Ecto neural progenitor cell (in vitro differentiated cells): ENCODE data around the gene GHRHR.

Experiments
- DNase-seq: peaks from one replicate; pipeline ENCODE4 v3.0.0-alpha.2; 2018; ENCODE audit warnings: low spot score

Gene GHRHR

DNA sequence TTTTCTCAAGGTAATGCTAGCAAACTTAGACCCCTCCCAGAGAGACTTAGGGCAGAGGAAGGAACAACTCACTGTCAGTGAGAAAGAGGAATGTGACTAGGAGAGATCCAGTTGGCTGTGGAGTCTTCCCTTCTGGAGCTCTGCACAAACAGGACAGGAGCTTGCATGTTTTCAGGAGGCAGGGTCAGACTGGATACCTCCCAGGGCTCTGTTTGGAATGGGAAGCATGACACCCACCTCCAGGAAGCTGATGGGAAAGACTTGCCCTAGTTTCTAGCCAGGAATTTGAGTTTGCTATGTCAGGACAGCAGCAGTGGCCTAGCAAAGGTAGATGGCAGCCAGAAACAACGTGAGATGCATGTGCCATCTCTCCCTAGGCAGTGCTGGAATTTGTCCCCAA is 40.6 kb downstream of the GHRHR start:
- no peak for DNase-seq

DNA sequence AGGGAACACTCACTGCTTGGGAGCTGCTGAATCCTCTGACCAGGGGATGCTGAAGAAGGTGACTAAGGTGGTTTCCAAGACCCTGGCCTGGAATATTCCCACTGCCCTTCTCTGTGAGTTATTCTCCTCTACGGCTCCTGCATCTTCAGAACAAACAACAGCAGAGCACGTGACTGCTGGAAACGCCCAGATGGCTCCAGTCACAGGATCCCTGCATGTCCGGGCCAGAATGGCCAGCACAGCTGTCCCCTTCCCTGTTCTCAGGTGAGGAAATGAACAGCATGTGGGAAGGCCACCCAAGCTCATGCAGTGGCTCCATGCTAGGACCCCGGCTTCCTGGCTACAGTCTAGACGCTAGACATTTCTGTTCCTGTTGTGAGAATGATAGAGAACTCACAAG is 43.1 kb downstream of the GHRHR start:
- no peak for DNase-seq

DNA sequence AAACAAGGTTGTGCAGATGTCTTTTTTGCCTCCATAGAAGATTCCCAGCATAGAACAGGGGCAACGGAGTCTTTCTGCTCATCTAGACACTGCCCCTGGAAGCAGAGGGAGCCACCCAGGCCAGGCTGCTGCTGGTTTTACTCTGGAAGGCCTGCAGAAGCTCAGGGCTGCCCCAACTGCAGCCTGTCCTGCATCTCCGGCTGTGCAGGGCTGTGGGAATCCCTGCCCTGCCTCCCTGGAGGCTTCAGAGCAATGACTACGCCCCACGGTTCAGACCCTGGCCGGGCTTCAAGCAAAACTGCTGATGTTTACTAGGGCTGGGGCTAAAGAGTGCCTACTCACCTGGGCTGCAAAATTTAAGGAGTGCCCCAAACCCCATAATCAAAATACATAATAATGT is 43.9 kb downstream of the GHRHR start:
- no peak for DNase-seq

DNA sequence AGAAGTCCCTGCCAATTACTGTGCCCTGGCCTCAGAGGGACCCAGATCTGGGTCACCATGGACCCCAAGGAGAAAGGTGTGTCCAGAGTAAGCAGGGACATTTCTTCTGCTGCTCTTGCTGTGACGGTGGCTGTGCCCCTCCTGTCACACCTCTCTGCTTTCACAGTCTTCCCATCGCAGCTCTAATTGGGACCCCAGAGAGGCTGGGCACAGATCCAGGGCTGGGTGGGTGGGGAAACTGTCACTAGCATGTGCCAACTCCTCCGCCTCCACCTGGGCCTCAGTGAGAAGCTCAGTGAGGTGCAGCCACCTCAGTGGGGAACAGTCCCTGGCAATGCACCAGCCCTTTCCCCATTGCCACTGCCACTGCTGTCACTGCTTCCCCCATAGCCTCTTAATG is 51.1 kb downstream of the GHRHR start:
- no peak for DNase-seq

DNA sequence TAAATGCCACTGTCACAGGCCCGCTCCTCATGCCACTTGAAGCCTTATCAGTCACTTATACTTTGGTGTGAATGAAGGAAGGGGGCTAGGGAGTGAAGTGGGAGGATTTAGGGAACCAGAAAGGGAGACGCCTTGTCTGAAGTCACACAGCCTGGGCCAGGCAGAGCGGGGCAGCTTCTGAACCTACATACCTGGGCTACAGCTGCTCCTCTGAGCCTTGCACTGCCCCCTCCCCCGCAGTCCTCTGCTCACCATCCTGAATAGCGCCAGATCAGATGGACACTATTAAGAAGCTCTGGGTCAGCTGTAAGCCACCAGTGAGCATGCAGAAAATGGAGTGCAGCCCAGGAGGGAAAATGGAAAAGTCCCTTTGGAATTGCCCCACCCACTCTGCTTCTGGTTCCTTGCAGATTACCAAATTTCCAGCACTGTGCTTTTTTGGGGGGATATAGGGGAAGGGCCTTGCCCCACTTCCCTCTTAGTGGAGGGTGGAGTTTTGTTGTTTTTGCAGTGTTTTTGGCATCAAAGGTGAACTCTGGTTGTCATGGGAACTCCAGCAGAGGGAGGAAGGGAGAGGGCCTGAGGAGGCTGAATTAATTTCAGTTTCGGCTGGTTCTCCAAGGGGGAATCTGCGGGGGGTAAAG is 53.4 kb downstream of the GHRHR start:
- no peak for DNase-seq

DNA sequence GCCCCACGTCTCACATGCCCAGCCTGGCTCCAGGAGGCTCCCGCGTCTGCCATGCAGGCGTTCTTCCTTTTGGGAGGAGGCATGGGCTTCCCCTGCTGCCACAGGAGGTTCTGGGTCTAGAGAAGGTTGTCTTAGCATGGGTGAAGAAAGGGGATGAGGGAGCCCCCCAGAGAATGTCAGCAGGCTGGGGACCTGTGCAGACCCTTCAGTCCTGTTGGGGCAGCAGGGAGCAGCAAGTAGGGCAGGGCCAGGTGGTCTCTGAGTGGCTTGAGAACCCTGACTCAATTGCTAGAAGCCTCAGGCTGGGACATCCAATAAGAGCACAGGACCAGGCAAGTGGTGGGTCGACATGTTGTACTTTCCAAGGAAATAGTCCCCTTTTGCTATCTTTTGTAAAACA is 54.0 kb downstream of the GHRHR start:
- no peak for DNase-seq

DNA sequence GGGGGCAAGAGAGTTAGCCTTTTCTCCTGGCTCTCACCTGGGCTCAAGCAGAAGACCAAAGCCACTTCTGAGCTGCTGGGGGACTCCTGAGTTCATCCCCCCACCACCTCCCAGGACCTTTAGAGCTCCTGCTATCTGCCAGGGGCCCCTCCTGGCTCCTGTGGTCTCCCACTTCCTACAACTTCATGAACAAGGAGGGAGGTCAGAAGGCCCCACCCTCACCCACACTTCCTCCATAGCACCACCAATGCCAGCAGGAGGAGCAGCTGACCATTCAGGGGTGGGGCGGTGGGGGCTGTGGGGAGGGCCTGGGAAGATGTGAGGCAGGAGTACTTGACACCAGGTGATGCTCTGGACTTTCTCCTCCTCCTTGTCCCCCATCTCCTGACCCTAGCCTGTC is 55.8 kb downstream of the GHRHR start:
- DNase-seq, result no peak

DNA sequence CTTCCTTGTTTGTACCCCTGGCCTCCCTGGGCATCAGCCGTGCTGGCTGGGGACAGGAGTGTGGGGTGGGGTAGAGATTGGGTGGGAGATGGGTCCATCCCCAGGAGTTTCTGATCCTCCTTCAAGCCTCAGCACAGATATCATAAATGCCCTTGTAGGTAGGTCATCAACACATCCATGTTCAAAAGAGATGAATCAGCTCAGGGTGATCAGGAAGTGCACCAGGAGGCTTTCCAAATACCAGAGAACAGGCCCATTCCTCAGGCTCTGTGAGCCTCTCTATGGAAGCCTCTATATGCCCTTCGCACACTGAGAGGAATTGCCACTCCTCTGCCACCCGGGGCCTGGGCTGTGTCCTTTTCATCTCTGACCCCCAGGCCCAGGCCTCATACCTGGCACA is 56.4 kb downstream of the GHRHR start:
- DNase-seq, result no peak

DNA sequence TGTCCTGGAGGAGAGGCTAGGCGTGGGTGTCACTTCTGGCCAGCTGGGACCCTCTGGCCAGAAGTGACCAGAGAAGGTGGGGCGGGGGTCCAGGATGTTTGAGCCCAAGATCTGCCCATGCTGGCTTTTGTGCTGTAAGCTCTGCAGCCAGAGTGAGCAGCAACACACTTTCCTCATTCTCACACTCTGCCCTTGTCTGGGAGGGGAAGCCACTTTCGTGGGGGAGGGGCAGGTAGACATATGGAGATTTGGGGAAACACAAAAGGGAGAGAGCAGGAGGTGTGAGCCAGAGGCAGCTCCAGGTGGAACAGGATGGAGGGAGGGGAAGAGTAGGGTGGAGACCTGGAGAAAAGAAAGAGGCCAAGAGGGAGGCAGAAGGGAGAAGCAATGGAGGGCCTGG is 56.9 kb downstream of the GHRHR start:
- DNase-seq, result no peak

DNA sequence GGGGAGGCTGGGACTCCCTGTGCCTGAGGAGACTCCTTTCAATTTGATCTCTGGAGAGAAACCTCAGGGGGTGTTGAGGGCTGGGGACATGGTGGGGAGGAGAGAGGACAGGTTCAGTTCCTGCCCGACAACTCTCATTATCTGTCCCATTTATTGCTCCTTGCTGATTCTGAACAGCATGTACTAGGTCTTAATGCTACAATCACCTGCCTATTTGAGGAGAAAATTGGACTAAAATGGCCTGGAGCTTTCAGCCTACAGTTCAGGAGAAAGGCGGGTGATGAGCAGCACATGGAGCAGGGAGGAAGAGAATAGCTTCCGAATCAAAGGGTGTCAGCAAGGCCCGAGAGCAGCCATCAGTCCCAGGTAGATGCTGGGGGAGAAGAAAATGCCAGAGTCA is 58.4 kb downstream of the GHRHR start:
- no peak for DNase-seq

DNA sequence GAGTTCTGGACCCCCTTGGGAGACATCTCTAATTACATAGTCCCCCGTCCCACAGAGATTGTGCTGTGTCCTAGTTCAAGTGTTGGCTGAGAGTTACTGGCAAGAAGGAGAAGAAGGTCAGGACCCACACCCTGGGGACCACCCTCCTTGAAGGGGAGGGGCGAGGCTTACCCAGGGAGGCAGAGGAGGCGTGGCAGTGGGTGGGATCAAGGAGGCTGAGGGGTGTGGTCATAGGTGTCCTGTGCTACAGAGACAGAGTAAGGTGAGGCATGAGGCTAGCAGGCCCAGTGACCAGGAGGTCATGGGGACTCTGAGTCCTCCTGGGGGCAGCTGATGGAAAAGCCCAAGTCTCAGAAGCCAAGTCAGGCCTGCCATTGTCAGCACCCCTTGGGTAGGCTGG is 59.0 kb downstream of the GHRHR start:
- DNase-seq, result no peak

DNA sequence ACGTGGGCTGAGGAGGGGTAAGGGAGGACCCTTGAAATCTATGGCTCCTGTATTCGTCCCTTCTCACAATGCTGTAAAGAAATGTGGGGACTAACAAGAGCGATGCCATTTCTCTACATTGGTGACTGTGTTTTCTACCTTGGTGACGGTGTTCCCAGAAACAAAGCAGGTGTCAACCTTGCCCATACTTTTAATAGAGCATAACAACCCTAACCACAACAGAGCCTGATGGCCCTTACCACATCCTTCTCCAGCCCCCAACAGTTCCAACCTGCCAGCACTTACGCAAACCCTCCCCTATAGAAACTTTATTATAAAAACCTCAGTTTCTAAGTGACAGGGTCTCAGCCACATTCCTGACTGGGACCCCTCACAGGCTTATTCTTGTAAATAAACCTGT is 60.1 kb downstream of the GHRHR start:
- no peak for DNase-seq

DNA sequence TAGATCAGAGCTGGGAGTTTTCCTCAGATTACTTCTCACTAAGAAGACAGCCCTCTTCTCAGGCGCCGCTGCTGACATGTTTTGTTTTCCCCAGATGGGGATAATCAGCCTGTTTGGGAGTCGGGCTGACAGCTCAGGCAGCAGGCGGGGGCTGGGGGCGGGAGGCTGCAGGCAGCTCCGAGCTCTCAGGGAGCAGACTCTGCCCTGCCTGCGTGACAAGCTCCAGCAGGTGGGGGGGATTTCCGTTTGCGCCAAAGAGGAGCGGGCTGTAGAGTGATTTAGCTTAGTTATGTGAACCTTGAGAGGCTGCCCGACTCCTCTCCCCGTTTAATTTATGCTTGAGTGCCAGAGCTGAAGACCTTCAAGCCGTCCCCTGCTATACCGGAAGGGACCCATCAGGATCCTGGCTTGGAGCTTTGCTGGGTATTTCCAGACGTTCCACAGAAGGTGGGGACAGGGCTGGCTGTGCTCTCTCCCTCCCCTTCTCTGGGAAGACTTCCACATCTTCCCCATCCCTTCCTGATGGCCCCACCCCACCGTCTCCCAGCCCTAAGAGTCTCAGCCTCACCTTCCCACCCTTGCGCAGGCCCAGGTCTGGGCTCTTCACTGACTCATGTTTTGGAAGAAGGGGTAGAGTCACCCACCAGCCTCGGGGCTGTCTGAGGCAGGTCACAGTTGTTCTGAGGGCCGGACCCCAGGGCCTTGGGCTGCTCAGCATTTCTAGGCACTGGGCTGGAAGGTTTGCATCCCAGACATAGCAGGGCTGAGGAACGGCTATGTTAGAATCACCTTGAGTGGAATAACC is 63.6 kb downstream of the GHRHR start:
- DNase-seq, result peak; percentile 78

DNA sequence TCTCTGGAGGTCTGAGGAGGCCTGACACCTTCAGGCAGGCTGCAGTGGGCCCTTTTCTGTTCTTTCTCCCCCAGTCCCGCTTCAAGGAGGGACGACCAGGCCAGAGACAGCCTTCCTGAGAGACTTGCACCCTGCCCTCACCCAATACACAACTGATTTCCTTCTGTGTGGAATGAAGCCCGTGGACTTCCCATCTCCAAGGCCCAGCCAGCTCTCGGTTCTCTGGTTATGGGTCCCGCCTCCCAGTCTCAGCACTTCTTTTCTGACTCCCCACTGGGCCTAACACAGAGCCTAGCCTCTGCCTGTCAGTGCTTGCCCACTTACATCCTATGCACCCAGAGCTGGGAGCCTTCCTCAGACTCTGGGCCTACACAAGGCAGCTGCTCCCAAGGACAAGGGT is 64.3 kb downstream of the GHRHR start:
- no peak for DNase-seq

DNA sequence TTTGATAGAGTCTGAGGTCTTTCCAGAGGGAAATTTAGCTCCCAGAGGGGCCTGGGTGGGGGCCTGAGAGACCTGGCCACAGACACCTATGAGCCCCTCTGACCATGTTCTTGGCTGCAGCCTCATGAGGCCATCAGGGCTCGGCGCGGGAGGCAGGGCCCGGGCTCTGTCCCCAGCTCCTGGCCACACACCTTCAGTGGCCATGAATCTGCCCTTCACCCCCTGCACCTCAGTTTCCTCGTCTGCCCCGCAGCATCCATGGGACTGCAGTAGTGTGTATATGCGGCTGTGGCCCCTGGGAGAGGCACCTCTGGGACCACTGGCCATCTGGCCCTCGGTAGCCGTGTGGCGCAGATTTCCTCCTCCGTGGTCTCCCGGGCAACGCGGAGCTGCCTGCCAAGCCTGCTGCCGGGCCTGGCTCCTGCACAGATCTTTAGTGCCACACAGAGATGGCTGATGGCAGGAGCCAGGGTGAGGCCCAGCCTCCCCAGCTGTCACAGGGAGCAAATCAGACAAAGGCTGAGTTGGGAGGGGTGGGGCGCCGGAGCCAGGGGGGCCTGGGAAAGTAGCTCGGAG is 64.8 kb downstream of the GHRHR start:
- no peak for DNase-seq
